ENCODE results near the gene CADM4. TPM values are rescaled to one million over a fixed set of nuclear protein-coding genes. Genes with fewer than 3 reads are reported as not detected.

Gene CADM4
- total RNA-seq, 1 donor from 2014 or later: 8.7 TPM

DNA sequence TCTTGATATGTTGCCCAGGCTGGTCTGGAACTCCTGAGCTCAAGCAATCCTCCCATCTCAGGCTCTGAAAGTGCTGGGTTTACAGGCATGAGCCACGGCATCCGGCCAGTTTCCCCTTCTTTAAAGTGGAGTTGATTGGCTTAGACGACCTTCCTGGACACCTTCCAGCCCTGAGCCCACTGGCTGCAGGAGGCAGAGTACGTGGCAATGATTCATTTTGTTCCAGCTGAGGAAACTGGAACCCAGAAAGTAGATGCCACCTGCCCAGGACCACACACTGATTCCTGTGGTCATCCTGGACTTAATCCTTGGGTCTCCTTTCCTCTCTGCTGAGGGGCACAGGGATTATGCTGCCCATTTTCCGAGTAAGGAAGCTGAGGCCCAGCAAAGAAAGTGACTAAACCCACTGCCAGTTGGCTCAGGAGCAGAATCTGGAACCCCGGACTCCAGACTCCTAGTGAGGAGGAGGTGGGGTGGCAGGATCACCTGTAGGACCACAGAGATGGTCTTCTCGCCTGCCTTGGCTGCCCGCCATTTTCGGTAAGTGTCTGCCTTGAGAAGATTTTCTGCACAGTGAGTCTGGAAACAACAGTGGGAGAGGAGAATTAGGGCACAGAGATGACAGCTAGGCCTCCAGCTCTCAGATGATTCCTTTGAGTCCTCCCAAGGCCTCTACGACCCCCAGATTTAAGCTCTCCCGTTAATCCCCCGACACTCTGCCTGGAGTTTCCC, 65.1 kb downstream of the CADM4 start:
- Histone ChIP-seq H3K27ac (peak overlapping the region; percentile 87), H3K4me3 (peak overlapping the region; percentile 98), H3K27me3 (no peaks in the 10 kb centered on the region), H3K4me1 (peaks cover 18% of the 10 kb centered on the region), H3K36me3 (no peaks in the 10 kb centered on the region), H3K9me3 (no peaks in the 10 kb centered on the region)
- TF ChIP-seq, protein P1, sequence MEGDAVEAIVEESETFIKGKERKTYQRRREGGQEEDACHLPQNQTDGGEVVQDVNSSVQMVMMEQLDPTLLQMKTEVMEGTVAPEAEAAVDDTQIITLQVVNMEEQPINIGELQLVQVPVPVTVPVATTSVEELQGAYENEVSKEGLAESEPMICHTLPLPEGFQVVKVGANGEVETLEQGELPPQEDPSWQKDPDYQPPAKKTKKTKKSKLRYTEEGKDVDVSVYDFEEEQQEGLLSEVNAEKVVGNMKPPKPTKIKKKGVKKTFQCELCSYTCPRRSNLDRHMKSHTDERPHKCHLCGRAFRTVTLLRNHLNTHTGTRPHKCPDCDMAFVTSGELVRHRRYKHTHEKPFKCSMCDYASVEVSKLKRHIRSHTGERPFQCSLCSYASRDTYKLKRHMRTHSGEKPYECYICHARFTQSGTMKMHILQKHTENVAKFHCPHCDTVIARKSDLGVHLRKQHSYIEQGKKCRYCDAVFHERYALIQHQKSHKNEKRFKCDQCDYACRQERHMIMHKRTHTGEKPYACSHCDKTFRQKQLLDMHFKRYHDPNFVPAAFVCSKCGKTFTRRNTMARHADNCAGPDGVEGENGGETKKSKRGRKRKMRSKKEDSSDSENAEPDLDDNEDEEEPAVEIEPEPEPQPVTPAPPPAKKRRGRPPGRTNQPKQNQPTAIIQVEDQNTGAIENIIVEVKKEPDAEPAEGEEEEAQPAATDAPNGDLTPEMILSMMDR (IDR thresholded peaks at IDR 0.05): no peak
- ATAC-seq: no peak
- intact Hi-C loops (cut with DNase I): no loop called here
- DNase-seq: no peak

Other genes starting within 250 kb of the CADM4 start
- gene TEX101, start 225.0 kb downstream of the CADM4 start, total RNA-seq: not detected
- gene LYPD3, start 174.2 kb downstream of the CADM4 start, total RNA-seq: 0.75 TPM
- gene PHLDB3, start 135.1 kb downstream of the CADM4 start, total RNA-seq: 9.1 TPM
- 34.6 TPM for gene ETHE1, start 112.6 kb downstream of the CADM4 start, total RNA-seq
- gene ZNF575, start 106.7 kb downstream of the CADM4 start, total RNA-seq: 2.3 TPM
- 23.8 TPM for gene XRCC1, start 64.3 kb downstream of the CADM4 start, total RNA-seq
- 4.7 TPM for gene PINLYP, start 64.0 kb downstream of the CADM4 start, total RNA-seq
- gene IRGQ, start 43.7 kb downstream of the CADM4 start, total RNA-seq: 23.2 TPM
- gene ZNF576, start 43.3 kb downstream of the CADM4 start, total RNA-seq: 16.6 TPM
- gene SRRM5, start 27.8 kb downstream of the CADM4 start, total RNA-seq: 0.29 TPM
- gene ZNF428, start 20.2 kb downstream of the CADM4 start, total RNA-seq: 27.1 TPM
- 97.2 TPM for gene PLAUR, start 30.3 kb upstream of the CADM4 start, total RNA-seq
- gene IRGC, start 76.2 kb upstream of the CADM4 start, total RNA-seq: not detected
- 44.7 TPM for gene SMG9, start 115.1 kb upstream of the CADM4 start, total RNA-seq
- gene KCNN4, start 141.1 kb upstream of the CADM4 start, total RNA-seq: 7.3 TPM
- 3.6 TPM for gene LYPD5, start 162.6 kb upstream of the CADM4 start, total RNA-seq
- 11.7 TPM for gene ZNF283, start 187.5 kb upstream of the CADM4 start, total RNA-seq
- gene ZNF404, start 244.1 kb upstream of the CADM4 start, total RNA-seq: 2.4 TPM

Measured in upper lobe of right lung (tissue), 1 donor.